Activated CD4-positive, alpha-beta memory T cell treated with anti-CD3 and anti-CD28 coated beads for 36 hours (primary cell): ENCODE measurements around the gene PPIG. TPM values are rescaled to one million over a fixed set of nuclear protein-coding genes. Genes with fewer than 3 reads are reported as not detected.
"Not testable (repeated sequence)": the region's sequence is repeated elsewhere in the genome, so short reads cannot be mapped to it uniquely, and the experiment has no call there.

ENCODE experiments used
- CTCF ChIA-PET: fragments of 350-600 bp; sonication (Branson Sonifier 250); formaldehyde crosslinking; loops from one replicate; lab custom pipeline; 2021; ENCODE audit warnings: antibody characterized with exemption, inconsistent platforms; lab: Charles Lee
- POLR2A ChIA-PET: fragments of 350-600 bp; sonication (Branson Sonifier 250); formaldehyde crosslinking; loops from one replicate; lab custom pipeline; 2021; ENCODE audit warnings: antibody characterized with exemption; lab: Charles Lee
- DNase-seq: peaks from one replicate; pipeline ENCODE4 v3.0.0-alpha.2; 2020
- H3K27ac Mint-ChIP-seq: one replicate; pipeline ENCODE4 v1.8.0; 2021; ENCODE audit warnings: mixed read lengths
- H3K27me3 Mint-ChIP-seq: one replicate; pipeline ENCODE4 v1.8.0; 2021; ENCODE audit warnings: mixed read lengths
- H3K36me3 Mint-ChIP-seq: one replicate; pipeline ENCODE4 v1.8.0; 2021; ENCODE audit warnings: mixed read lengths
- H3K4me1 Mint-ChIP-seq: one replicate; pipeline ENCODE4 v1.8.0; 2021; ENCODE audit warnings: low read depth, mixed read lengths
- H3K4me3 Mint-ChIP-seq: one replicate; pipeline ENCODE4 v1.8.0; 2021; ENCODE audit warnings: mild to moderate bottlenecking, mixed read lengths
- H3K9me3 Mint-ChIP-seq: one replicate; pipeline ENCODE4 v1.8.0; 2021; ENCODE audit warnings: mixed read lengths
- intact Hi-C: fragments of 100-400 bp; cut with micrococcal nuclease; formaldehyde crosslinking; loops from one replicate; pipeline ENCODE4 v1.15.1; 2023
- total RNA-seq, 2 experiments: library from RNA; stranded (reverse); gene quantifications; one replicate each; pipeline ENCODE4 v1.2.3, GENCODE V29; 2021

The PPIG gene
- total RNA-seq = 10 to 100 TPM; 52.3 to 55.3 TPM

DNA sequence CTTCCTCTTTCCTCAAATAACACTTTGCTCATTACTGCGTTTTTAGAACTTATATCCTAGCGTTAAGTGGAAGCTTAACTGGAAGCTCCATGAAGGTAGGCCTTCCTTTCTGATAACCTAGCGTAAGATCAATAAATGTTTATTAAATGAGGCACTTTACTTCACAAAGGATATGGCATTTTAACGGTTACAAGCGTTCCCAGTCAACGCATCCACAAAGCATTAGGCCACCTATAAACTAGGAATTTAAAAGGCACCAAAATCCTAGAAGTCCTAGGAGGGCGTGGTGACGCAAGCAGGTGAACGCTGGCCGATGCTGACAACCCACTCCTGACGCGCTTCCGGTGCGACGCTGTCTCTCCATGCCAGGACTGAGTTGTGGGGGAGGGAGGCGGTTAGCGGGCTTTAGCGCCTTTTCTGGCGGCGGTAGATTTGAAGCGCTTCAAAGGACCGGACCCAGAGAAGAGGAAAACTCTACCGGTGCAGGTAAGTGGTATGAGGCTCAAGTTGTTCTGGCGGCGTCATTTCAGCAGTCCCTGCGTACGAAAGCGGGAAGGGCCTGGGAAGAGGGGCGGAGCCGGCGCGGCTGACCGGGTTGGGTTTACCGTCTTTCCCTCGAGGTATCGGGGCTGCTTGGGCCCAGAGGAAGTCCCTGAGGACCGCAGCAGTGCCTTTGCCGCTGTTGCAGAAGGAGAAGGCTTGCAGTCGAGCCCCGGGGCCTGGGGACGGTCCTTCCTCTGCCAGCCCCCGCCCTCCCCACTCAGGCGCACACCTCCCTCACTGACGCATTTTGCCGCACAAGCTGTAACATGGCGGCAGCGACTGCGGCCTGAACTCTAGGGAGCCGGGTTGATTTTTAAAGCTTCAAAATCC lies at the start of gene PPIG:
Gene PPIG, plus strand, starts transcription at position 347 of the 873 bp plus-strand sequence. CDS start 19,691 bp downstream, outside the sequence.
- peaks cover 26% of the 10 kb centered on the region for H3K36me3 Mint-ChIP-seq
- H3K9me3 Mint-ChIP-seq = peaks cover 13% of the 10 kb centered on the region
- ChIA-PET POLR2A (interaction anchor here (0.9 to 1.7 kb wide), 4 partner anchors 11 to 244 kb away, joined by 3 to 17 read pairs (median 4); partner anchors contain the start of genes FASTKD1 and SSB), CTCF (interaction anchor here (0.8 kb wide), 1 partner anchor 12 kb away, joined by 3 read pairs; no protein-coding TSS in a partner anchor)
- H3K4me3 Mint-ChIP-seq = peak within 1 kb of the TSS; percentile 99
- no peaks in the 10 kb centered on the region for H3K27me3 Mint-ChIP-seq
- H3K4me1 Mint-ChIP-seq = peaks cover 27% of the 10 kb centered on the region
- H3K27ac Mint-ChIP-seq = peak within 1 kb of the TSS; percentile 98
- intact Hi-C loops = loop anchor here (1.0 to 5.0 kb wide), 4 partner anchors 11 to 1343 kb away; partner anchors contain the start of genes CFAP210, FASTKD1, GORASP2 and PHOSPHO2
- DNase-seq = peak; percentile 93

GRCh38 chr2:169539460-169539859 lies 44.7 kb upstream of the PPIG start:
- H3K27me3 Mint-ChIP-seq, H3K9me3 Mint-ChIP-seq, CTCF ChIA-PET, intact Hi-C loops, H3K4me1 Mint-ChIP-seq, DNase-seq, H3K4me3 Mint-ChIP-seq, H3K27ac Mint-ChIP-seq, POLR2A ChIA-PET: not testable (repeated sequence)
- H3K36me3 Mint-ChIP-seq = peaks cover 21% of the 10 kb centered on the region

GRCh38 chr2:169540146-169540545 lies 44.0 kb upstream of the PPIG start:
- CTCF ChIA-PET = no interaction called here
- H3K27ac Mint-ChIP-seq = no peak overlapping the region
- H3K4me1 Mint-ChIP-seq = no peaks in the 10 kb centered on the region
- H3K9me3 Mint-ChIP-seq = no peaks in the 10 kb centered on the region
- H3K27me3 Mint-ChIP-seq = no peaks in the 10 kb centered on the region
- no peak for DNase-seq
- intact Hi-C loops = no loop called here
- POLR2A ChIA-PET = no interaction called here
- H3K36me3 Mint-ChIP-seq = peaks cover 23% of the 10 kb centered on the region
- no peak overlapping the region for H3K4me3 Mint-ChIP-seq

GRCh38 chr2:169542433-169542832 lies 41.7 kb upstream of the PPIG start:
- DNase-seq = no peak
- intact Hi-C loops = no loop called here
- Mint-ChIP-seq H3K4me3 (no peak overlapping the region), H3K27ac (no peak overlapping the region), H3K9me3 (no peaks in the 10 kb centered on the region), H3K36me3 (peaks cover 29% of the 10 kb centered on the region), H3K27me3 (no peaks in the 10 kb centered on the region), H3K4me1 (peaks cover 12% of the 10 kb centered on the region)
- ChIA-PET CTCF (no interaction called here), POLR2A (no interaction called here)

DNA sequence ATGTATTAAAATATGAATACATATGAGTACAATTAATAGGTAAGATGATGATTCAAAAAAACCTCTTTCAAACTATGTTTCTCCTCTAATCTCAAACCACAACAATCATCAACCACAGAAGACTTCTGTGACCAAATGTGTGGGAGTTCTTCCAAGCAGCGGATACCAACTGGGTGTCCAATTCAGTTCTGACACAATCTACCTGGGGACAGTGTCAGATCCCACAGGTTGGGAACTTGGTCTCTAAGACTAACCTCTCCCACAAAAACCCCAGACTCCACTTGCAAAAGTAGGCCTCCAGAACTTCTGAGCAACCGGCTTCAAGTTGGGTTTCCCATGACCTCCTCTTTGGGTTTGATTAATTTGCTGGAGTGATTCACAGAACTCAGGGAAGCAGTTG lies 37.4 kb upstream of the PPIG start:
- DNase-seq = no peak
- H3K36me3 Mint-ChIP-seq = peaks cover 28% of the 10 kb centered on the region
- POLR2A ChIA-PET = no interaction called here
- CTCF ChIA-PET = no interaction called here
- H3K4me1 Mint-ChIP-seq = peaks cover 12% of the 10 kb centered on the region
- H3K27ac Mint-ChIP-seq = no peak overlapping the region
- H3K4me3 Mint-ChIP-seq = no peak overlapping the region
- no peaks in the 10 kb centered on the region for H3K27me3 Mint-ChIP-seq
- H3K9me3 Mint-ChIP-seq = no peaks in the 10 kb centered on the region
- intact Hi-C loops = no loop called here

- H3K27ac Mint-ChIP-seq = no peak overlapping the region
- ChIA-PET POLR2A (no interaction called here), CTCF (interaction anchor here (1.0 kb wide), 1 partner anchor 98 kb away, joined by 3 read pairs; no protein-coding TSS in a partner anchor)
- intact Hi-C loops = loop anchor here (2.0 kb wide), 1 partner anchor 89 kb away; no protein-coding TSS in a partner anchor
- peaks cover 26% of the 10 kb centered on the region for H3K36me3 Mint-ChIP-seq
- no peaks in the 10 kb centered on the region for H3K27me3 Mint-ChIP-seq
- no peaks in the 10 kb centered on the region for H3K9me3 Mint-ChIP-seq
- H3K4me3 Mint-ChIP-seq = no peak overlapping the region
- DNase-seq = no peak
- no peaks in the 10 kb centered on the region for H3K4me1 Mint-ChIP-seq
These were observed 22.8 kb upstream of the PPIG start for GRCh38 chr2:169561364-169561763.

DNA sequence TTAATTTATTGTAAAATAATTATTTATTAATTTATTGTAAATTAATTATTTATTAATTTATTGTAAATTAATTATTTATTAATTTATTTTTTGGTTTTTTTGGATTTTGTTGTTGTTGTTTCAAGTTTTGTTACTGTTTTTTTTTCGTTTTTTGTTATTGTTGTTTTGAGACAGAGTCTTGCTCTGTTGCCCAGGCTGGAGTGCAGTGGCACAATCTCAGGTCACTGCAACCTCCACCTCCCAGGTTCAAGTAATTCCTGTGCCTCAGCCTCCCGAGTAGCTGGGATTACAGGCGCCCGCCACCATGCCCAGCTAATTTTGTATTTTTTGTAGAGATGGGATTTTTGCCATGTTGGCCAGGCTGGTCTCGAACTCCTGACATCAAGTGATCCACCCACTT lies 22.1 kb upstream of the PPIG start:
- H3K4me3 Mint-ChIP-seq = not testable (repeated sequence)
- ChIA-PET POLR2A (interaction anchor here (1.0 kb wide), 1 partner anchor 12 kb away, joined by 3 read pairs; the partner anchor contains the start of gene FASTKD1), CTCF (interaction anchor here (1.2 kb wide), 1 partner anchor 10 kb away, joined by 4 read pairs; no protein-coding TSS in a partner anchor)

GRCh38 chr2:169562519-169562918 lies 21.6 kb upstream of the PPIG start:
- H3K4me1 Mint-ChIP-seq = no peaks in the 10 kb centered on the region
- H3K36me3 Mint-ChIP-seq = peaks cover 26% of the 10 kb centered on the region
- no peaks in the 10 kb centered on the region for H3K9me3 Mint-ChIP-seq
- H3K4me3 Mint-ChIP-seq = no peak overlapping the region
- intact Hi-C loops = no loop called here
- no peak overlapping the region for H3K27ac Mint-ChIP-seq
- ChIA-PET CTCF (interaction anchor here (1.2 kb wide), 1 partner anchor 9 kb away, joined by 4 read pairs; no protein-coding TSS in a partner anchor), POLR2A (interaction anchor here (1.0 kb wide), 1 partner anchor 11 kb away, joined by 3 read pairs; the partner anchor contains the start of gene FASTKD1)
- no peak for DNase-seq
- H3K27me3 Mint-ChIP-seq = no peaks in the 10 kb centered on the region

More for the DNA sequence above, 22.1 kb upstream of the PPIG start:
- DNase-seq, H3K9me3 Mint-ChIP-seq, H3K27me3 Mint-ChIP-seq, intact Hi-C loops, H3K4me1 Mint-ChIP-seq, H3K27ac Mint-ChIP-seq: not testable (repeated sequence)
- H3K36me3 Mint-ChIP-seq = peaks cover 26% of the 10 kb centered on the region

GRCh38 chr2:169565686-169566085 lies 18.5 kb upstream of the PPIG start:
- POLR2A ChIA-PET = no interaction called here
- H3K4me3 Mint-ChIP-seq = no peak overlapping the region

DNA sequence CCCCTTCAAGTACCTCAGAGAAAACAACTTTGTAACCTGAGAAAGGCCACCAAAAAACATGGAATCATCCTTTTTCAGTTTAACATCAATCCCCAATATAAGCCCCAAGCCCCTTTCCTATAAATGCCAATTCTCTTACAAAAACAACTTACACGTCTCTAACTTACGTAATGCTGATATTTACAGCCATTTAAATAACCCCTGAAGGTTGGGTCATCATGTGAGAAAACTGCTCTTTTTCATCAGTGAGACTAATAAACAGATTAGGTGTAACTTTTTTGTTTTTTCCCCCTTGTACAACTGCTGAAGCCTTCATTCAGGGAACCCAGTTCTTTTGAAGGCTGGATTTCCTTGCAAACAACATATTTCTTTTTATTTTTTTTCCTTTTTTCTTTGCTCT lies 14.2 kb upstream of the PPIG start:
- intact Hi-C loops = loop anchor here (5.0 to 10.0 kb wide), 2 partner anchors 93 to 205 kb away; partner anchors contain the start of genes BBS5 and LRP2
- H3K4me3 Mint-ChIP-seq = no peak overlapping the region
- CTCF ChIA-PET = no interaction called here
- POLR2A ChIA-PET = no interaction called here
- peaks cover 15% of the 10 kb centered on the region for H3K36me3 Mint-ChIP-seq
- H3K9me3 Mint-ChIP-seq = no peaks in the 10 kb centered on the region
- H3K27ac Mint-ChIP-seq = no peak overlapping the region
- H3K27me3 Mint-ChIP-seq = no peaks in the 10 kb centered on the region
- no peak for DNase-seq
- peaks cover 25% of the 10 kb centered on the region for H3K4me1 Mint-ChIP-seq

More at GRCh38 chr2:169565686-169566085, 18.5 kb upstream of the PPIG start:
- H3K9me3 Mint-ChIP-seq = no peaks in the 10 kb centered on the region
- no peak for DNase-seq
- intact Hi-C loops = no loop called here
- CTCF ChIA-PET = no interaction called here
- no peak overlapping the region for H3K27ac Mint-ChIP-seq
- H3K36me3 Mint-ChIP-seq = peaks cover 26% of the 10 kb centered on the region
- H3K4me1 Mint-ChIP-seq = peaks cover 11% of the 10 kb centered on the region
- no peaks in the 10 kb centered on the region for H3K27me3 Mint-ChIP-seq

- POLR2A ChIA-PET, H3K27me3 Mint-ChIP-seq, DNase-seq, H3K9me3 Mint-ChIP-seq, H3K27ac Mint-ChIP-seq, H3K4me3 Mint-ChIP-seq, CTCF ChIA-PET: not testable (repeated sequence)
- Mint-ChIP-seq H3K4me1 (peaks cover 25% of the 10 kb centered on the region), H3K36me3 (peaks cover 11% of the 10 kb centered on the region)
- intact Hi-C loops = loop anchor here (5.0 to 10.0 kb wide), 2 partner anchors 93 to 206 kb away; partner anchors contain the start of genes BBS5 and LRP2
These were observed 13.4 kb upstream of the PPIG start for GRCh38 chr2:169570752-169571151.

DNA sequence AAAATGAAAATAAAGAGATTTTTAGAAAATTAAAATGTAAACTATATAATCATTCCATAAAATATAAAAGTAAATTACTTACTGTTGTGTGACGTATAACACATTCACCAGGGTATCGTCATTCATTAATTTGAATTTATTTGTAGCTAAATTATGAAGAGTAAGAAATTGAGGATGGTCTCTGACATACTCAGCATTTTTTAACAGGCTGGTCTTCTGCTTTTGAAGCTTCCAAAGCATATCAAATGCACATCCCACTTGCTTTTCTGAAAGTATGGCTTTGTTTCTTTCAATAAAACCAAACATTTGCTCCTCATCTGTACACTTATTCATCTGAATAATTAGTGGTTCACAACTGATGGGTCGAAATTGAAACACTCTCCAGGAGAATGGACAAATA lies 12.6 kb upstream of the PPIG start:
- Mint-ChIP-seq H3K4me1 (peaks cover 25% of the 10 kb centered on the region), H3K27me3 (no peaks in the 10 kb centered on the region), H3K27ac (no peak overlapping the region), H3K4me3 (no peak overlapping the region), H3K36me3 (peaks cover 8% of the 10 kb centered on the region), H3K9me3 (no peaks in the 10 kb centered on the region)
- intact Hi-C loops = loop anchor here (5.0 to 10.0 kb wide), 2 partner anchors 94 to 207 kb away; partner anchors contain the start of genes BBS5 and LRP2
- ChIA-PET POLR2A (interaction anchor here (0.6 kb wide), 1 partner anchor 227 kb away, joined by 3 read pairs; the partner anchor contains the start of gene SSB), CTCF (interaction anchor here (0.9 to 1.1 kb wide), 2 partner anchors 9 to 92 kb away, joined by 3 to 4 read pairs; partner anchors contain the start of gene BBS5)
- DNase-seq = no peak
